ENCODE measurements around the gene SDC1. TPM values are rescaled to one million over a fixed set of nuclear protein-coding genes. Genes with fewer than 3 reads are reported as not detected.

The SDC1 gene
- total RNA-seq, 1 donor from 2014 or later, result 85.4 TPM

GRCh38 chr2:20171445-20171977, 53.4 kb downstream of the SDC1 start:
- Mint-ChIP-seq H3K4me3 (no peak overlapping the region), H3K9me3 (no peaks in the 10 kb centered on the region), H3K27me3 (ENCODE audit: low read depth) (no peaks in the 10 kb centered on the region), H3K4me1 (peaks cover 17% of the 10 kb centered on the region), H3K36me3 (ENCODE audit: low read depth) (no peaks in the 10 kb centered on the region), H3K27ac (ENCODE audit: unreplicated experiment) (no peak overlapping the region)
- no peak for DNase-seq (ENCODE audit: low read depth, low spot score)
- TF ChIP-seq CTCF (conservative IDR thresholded peaks at IDR 0.05), result no peak

DNA sequence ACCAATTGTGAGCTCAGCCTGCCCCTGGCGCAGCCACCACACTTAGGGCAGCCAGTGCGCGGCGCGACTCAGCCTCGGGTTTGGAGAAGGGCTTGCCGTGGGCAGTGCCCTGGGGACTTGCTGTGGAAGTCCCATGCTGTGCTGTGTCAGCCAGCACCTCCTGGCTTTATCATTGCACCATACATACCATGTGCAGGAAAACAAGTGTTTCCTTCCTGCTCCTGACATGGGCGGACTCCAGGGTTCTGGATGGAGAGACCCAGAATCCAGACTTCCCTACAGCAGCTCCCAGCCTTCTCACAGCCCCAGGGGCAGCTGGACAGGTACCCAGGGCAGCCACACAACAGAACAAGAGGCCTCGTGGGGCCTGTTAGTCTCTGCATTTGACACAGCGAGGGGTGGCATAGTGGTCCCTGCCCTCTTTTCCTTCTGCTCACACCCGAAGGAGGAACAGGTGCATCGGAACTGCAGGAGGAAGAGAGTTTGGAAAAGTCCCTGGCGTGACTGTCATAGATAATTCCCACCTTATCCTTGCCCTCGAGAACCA, 54.2 kb downstream of the SDC1 start:
- Mint-ChIP-seq H3K27me3 (ENCODE audit: low read depth) (no peaks in the 10 kb centered on the region), H3K4me1 (peaks cover 17% of the 10 kb centered on the region), H3K9me3 (no peaks in the 10 kb centered on the region), H3K4me3 (no peak overlapping the region), H3K27ac (ENCODE audit: unreplicated experiment) (no peak overlapping the region), H3K36me3 (ENCODE audit: low read depth) (no peaks in the 10 kb centered on the region)
- no peak for TF ChIP-seq CTCF (conservative IDR thresholded peaks at IDR 0.05)
- DNase-seq (ENCODE audit: low read depth, low spot score), result no peak

GRCh38 chr2:20169796-20170703, 54.9 kb downstream of the SDC1 start:
- H3K27ac Mint-ChIP-seq (ENCODE audit: unreplicated experiment), result no peak overlapping the region
- H3K27me3 Mint-ChIP-seq (ENCODE audit: low read depth), result no peaks in the 10 kb centered on the region
- no peaks in the 10 kb centered on the region for H3K9me3 Mint-ChIP-seq
- H3K4me3 Mint-ChIP-seq, result no peak overlapping the region
- no peaks in the 10 kb centered on the region for H3K36me3 Mint-ChIP-seq (ENCODE audit: low read depth)
- TF ChIP-seq CTCF (conservative IDR thresholded peaks at IDR 0.05), result no peak
- no peak for DNase-seq (ENCODE audit: low read depth, low spot score)
- peaks cover 17% of the 10 kb centered on the region for H3K4me1 Mint-ChIP-seq

DNA sequence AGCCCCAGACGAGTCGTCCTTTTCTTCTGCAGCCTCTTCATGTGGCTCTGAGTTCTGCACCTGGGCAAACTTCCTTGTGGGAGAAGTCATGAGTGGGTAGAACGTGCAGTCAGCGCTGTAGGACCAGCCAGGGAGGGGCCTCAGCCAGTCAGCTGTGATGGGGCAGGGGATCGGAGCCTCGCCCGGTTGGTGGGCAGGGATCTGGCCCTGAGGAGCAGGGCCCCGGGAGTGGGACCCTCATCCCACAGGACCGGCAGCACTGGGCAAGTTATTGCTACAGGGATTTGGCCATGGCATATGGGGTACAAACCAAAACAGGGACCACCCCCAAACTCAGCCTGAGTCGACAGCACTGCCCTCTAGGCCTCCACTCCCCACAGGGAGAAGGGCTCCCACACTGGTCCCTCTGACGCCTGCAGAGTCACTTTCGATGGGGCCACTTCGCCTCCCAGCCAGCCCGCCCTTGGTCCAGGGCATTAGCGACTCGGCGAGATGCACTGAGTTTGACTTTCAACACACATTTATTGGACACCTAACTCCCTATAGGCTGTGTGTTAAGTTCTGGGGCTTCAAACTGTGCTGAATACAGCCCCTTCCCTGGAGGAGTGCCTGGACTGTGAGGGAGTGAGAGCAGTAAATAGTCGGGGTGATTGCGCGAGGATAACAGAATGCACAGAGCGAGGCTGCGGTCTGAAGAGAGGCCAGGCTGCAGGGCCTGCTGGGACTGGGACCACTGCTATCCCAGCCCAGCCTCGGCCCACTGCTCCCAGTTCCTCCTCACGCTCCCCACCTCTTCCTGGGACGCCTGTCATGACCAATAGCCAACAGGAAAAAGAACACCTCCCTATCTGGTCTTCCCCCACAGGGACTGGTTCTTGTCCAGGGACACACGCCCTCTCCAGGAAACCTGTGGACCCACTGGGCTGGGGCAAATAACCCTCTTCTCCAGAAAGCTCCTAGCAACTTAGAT, 55.9 kb downstream of the SDC1 start:
- peak overlapping the region; percentile 19 for H3K27ac Mint-ChIP-seq (ENCODE audit: unreplicated experiment)

More for the DNA sequence above, 55.9 kb downstream of the SDC1 start:
- no peaks in the 10 kb centered on the region for H3K27me3 Mint-ChIP-seq (ENCODE audit: low read depth)
- no peak for DNase-seq (ENCODE audit: low read depth, low spot score)
- TF ChIP-seq CTCF (conservative IDR thresholded peaks at IDR 0.05), result no peak
- no peaks in the 10 kb centered on the region for H3K9me3 Mint-ChIP-seq
- no peak overlapping the region for H3K4me3 Mint-ChIP-seq
- peaks cover 17% of the 10 kb centered on the region for H3K4me1 Mint-ChIP-seq
- no peaks in the 10 kb centered on the region for H3K36me3 Mint-ChIP-seq (ENCODE audit: low read depth)
